ENCODE measurements around the gene CENPN.

DNA sequence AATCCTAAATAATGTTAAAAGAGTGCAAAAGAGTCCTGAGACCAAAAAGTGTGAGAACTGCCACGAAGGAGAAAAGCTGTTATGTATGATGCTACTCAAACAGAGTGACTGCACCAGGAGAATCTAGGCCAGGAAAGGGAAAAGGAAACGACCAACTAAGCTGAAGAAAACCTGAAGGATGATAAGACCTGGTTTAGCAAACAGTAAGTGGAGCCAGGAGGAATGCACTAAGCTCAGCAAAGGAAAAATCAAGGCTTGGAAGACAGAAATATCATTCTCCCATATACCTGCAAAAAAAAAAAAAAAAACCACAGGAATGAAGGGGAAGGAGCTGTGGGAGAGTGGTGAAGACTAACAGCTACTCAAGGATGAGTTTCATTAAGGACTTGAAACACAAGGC is 21.4 kb upstream of the CENPN start:
- no peak for TF ChIP-seq CTCF (IDR thresholded peaks at IDR 0.05; ENCODE audit: low read length)
- TF ChIP-seq EZH2 (IDR thresholded peaks at IDR 0.05; ENCODE audit: borderline replicate concordance, low read length): no peak
